Spleen (tissue), 7 donors: ENCODE results near the gene LPAR6.

Experiments
- CTCF ChIP-seq, 11 experiments: fragments of 200-600 bp in 7 of 11; fragments of 450-650 bp in 4 of 11; sonication (generic) in 4 of 11; IDR thresholded peaks in 8 of 11; conservative IDR thresholded peaks in 3 of 11; 1 replicate in 7 of 11; 2 replicates in 4 of 11; pipeline versions ENCODE4 v1.4.0 to v1.8.0; 2016 to 2021; ENCODE audit warnings: antibody characterized with exemption in 11 of 11, inconsistent platforms in 4 of 11, mild to moderate bottlenecking in 1 of 11
- POLR2AphosphoS5 ChIP-seq, 3 donors: sonication (generic); formaldehyde crosslinking; IDR thresholded peaks; one replicate each; pipeline ENCODE4 v1.5.1; 2017; ENCODE audit warnings: antibody characterized with exemption in 3 of 3
- donor health status: DM: no; HTN: no; CAD: no; lungs with moderate emphysema.
- donor health status: DM: no; HTN: no; CAD: no.
- donor health status: DM: no; HTN: no; CAD: no.

DNA sequence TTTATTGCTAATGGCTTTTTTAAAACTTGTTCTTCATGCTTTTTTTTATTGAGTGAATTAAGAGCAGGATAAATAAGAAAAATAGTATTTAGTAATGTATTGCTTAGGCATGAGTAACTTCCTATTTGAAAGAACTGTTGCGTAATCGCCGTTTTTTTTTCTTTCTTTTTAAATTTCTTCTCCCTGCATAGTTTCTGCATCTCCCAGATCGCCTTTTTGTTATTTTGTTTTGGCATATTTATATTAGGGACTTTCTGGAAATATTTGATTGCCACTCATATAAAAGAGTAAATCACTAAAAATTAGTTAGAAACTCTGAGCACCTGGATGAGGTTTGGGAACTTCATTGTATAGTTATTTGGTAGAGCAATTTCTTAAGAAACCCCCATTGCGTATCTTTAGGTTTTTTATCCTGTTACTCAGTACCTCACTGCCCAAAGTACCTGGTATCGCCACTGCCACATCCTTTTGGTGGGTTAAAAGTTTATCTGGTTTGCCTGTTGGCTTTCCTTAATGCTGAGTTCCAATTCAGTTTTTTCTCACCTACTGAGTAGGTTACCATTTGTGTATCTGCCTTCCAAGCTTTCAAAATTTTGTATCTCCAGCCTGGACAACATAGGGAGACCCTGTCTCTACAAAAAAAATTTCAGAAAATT, 36.2 kb upstream of the LPAR6 start:
- TF ChIP-seq CTCF (IDR thresholded peaks at IDR 0.05 in 8 of 11, conservative IDR thresholded peaks at IDR 0.05 in 3 of 11) (no peak), POLR2AphosphoS5 (IDR thresholded peaks at IDR 0.05) (no peak)
